Vagina (tissue), 2 donors: ENCODE measurements around the gene LAMA2. TPM values are rescaled to one million over a fixed set of nuclear protein-coding genes. Genes with fewer than 3 reads are reported as not detected.
A peak's percentile ranks its signal among the peaks of the same experiment; 100 is the strongest.

Experiments
- DNase-seq, 2 donors: peaks; one replicate each; pipeline ENCODE4 v3.0.0-alpha.2; 2017; ENCODE audit errors: extremely low spot score in 2 of 2
- H3K27ac ChIP-seq: fragments of 200-600 bp; sonication (generic); one replicate; pipeline ENCODE4 v1.5.1; 2019
- H3K27me3 ChIP-seq: fragments of 200-600 bp; sonication (generic); one replicate; pipeline ENCODE4 v1.5.1; 2019
- H3K36me3 ChIP-seq, 2 donors: fragments of 200-600 bp; sonication (generic); one replicate each; pipeline ENCODE4 v1.5.1; 2017 to 2019
- H3K4me1 ChIP-seq: fragments of 200-600 bp; sonication (generic); one replicate; pipeline ENCODE4 v1.5.1; 2019
- H3K4me3 ChIP-seq, 2 donors: fragments of 200-600 bp; sonication (generic); 1 replicate in 1 of 2; 2 replicates in 1 of 2; pipeline ENCODE4 v1.5.1; 2016 to 2019
- H3K9me3 ChIP-seq: fragments of 200-600 bp; sonication (generic); one replicate; pipeline ENCODE4 v1.5.1; 2019
- CTCF ChIP-seq, 3 experiments: fragments of 450-650 bp in 2 of 3; fragments of 200-600 bp in 1 of 3; sonication (generic) in 1 of 3; IDR thresholded peaks; one replicate each; pipeline ENCODE4 v1.5.1; 2017 to 2019; ENCODE audit warnings: antibody characterized with exemption in 3 of 3, mild to moderate bottlenecking in 2 of 3, moderate library complexity in 2 of 3
- POLR2A ChIP-seq, 2 donors: fragments of 450-650 bp; IDR thresholded peaks; one replicate each; pipeline ENCODE4 v1.6.1; 2017; ENCODE audit warnings: antibody characterized with exemption in 2 of 2, mild to moderate bottlenecking in 2 of 2, moderate library complexity in 2 of 2
- POLR2AphosphoS5 ChIP-seq, 2 donors: sonication (generic); formaldehyde crosslinking; IDR thresholded peaks; one replicate each; pipeline ENCODE4 v1.9.0; 2017; ENCODE audit warnings: antibody characterized with exemption in 2 of 2, mild to moderate bottlenecking in 2 of 2, low read depth in 1 of 2; ENCODE audit not compliant: insufficient read depth in 1 of 2
- intact Hi-C: fragments of 100-400 bp; cut with DNase I; formaldehyde crosslinking; loops from one replicate; pipeline ENCODE4 v1.15.1; 2023
- total RNA-seq: library from RNA; depleted of rRNA; stranded (reverse); fragments of >200 nt; gene quantifications from one replicate; pipeline ENCODE4 v1.2.3, GENCODE V29; 2016

LAMA2 gene
- total RNA-seq, 1 donor from 2014 or later, result 91.1 TPM

- TF ChIP-seq POLR2A (IDR thresholded peaks at IDR 0.05), result no peak
- TF ChIP-seq POLR2AphosphoS5 (IDR thresholded peaks at IDR 0.05; ENCODE audit: insufficient read depth in 1 of 2, low read depth in 1 of 2), result no peak
- no peak for TF ChIP-seq CTCF (IDR thresholded peaks at IDR 0.05)
- Histone ChIP-seq H3K27me3 (no peaks in the 10 kb centered on the region), H3K4me3 (no peak overlapping the region), H3K4me1 (no peaks in the 10 kb centered on the region), H3K27ac (no peak overlapping the region), H3K36me3 (no peaks in the 10 kb centered on the region), H3K9me3 (no peaks in the 10 kb centered on the region)
- DNase-seq, result no peak
- intact Hi-C loops, result no loop called here
Measured at GRCh38 chr6:129203190-129203900, 320.4 kb downstream of the LAMA2 start.

- no peaks in the 10 kb centered on the region for H3K36me3 ChIP-seq
- no peak overlapping the region for H3K27ac ChIP-seq
- peaks cover 5% of the 10 kb centered on the region for H3K4me1 ChIP-seq
- H3K9me3 ChIP-seq, result no peaks in the 10 kb centered on the region
- no peak overlapping the region for H3K4me3 ChIP-seq
- no peaks in the 10 kb centered on the region for H3K27me3 ChIP-seq
- TF ChIP-seq CTCF (IDR thresholded peaks at IDR 0.05), result no peak
- TF ChIP-seq POLR2A (IDR thresholded peaks at IDR 0.05), result no peak
- TF ChIP-seq POLR2AphosphoS5 (IDR thresholded peaks at IDR 0.05; ENCODE audit: insufficient read depth in 1 of 2, low read depth in 1 of 2), result no peak
- intact Hi-C loops, result no loop called here
- no peak for DNase-seq
Measured at GRCh38 chr6:129206821-129207220, 323.9 kb downstream of the LAMA2 start.

GRCh38 chr6:129207832-129208231, 324.9 kb downstream of the LAMA2 start:
- intact Hi-C loops, result no loop called here
- DNase-seq, result no peak
- no peaks in the 10 kb centered on the region for H3K27me3 ChIP-seq
- H3K9me3 ChIP-seq, result no peaks in the 10 kb centered on the region
- peaks cover 5% of the 10 kb centered on the region for H3K4me1 ChIP-seq
- no peak overlapping the region for H3K4me3 ChIP-seq
- H3K36me3 ChIP-seq, result no peaks in the 10 kb centered on the region
- no peak for TF ChIP-seq POLR2AphosphoS5 (IDR thresholded peaks at IDR 0.05; ENCODE audit: insufficient read depth in 1 of 2, low read depth in 1 of 2)
- no peak for TF ChIP-seq POLR2A (IDR thresholded peaks at IDR 0.05)
- TF ChIP-seq CTCF (IDR thresholded peaks at IDR 0.05), result no peak
- H3K27ac ChIP-seq, result no peak overlapping the region

GRCh38 chr6:129208415-129209034, 325.6 kb downstream of the LAMA2 start:
- Histone ChIP-seq H3K9me3 (no peaks in the 10 kb centered on the region), H3K27ac (peak overlapping the region; percentile 37), H3K36me3 (no peaks in the 10 kb centered on the region), H3K4me1 (peaks cover 5% of the 10 kb centered on the region), H3K27me3 (no peaks in the 10 kb centered on the region), H3K4me3 (no peak overlapping the region)
- intact Hi-C loops, result no loop called here
- DNase-seq, result no peak
- TF ChIP-seq POLR2AphosphoS5 (IDR thresholded peaks at IDR 0.05; ENCODE audit: insufficient read depth in 1 of 2, low read depth in 1 of 2) (no peak), CTCF (IDR thresholded peaks at IDR 0.05) (no peak), POLR2A (IDR thresholded peaks at IDR 0.05) (no peak)

GRCh38 chr6:129209355-129209754, 326.4 kb downstream of the LAMA2 start:
- intact Hi-C loops, result no loop called here
- H3K4me3 ChIP-seq, result no peak overlapping the region
- H3K9me3 ChIP-seq, result no peaks in the 10 kb centered on the region
- peaks cover 5% of the 10 kb centered on the region for H3K4me1 ChIP-seq
- H3K27me3 ChIP-seq, result no peaks in the 10 kb centered on the region
- no peak overlapping the region for H3K27ac ChIP-seq
- TF ChIP-seq POLR2A (IDR thresholded peaks at IDR 0.05), result no peak
- TF ChIP-seq CTCF (IDR thresholded peaks at IDR 0.05), result no peak
- no peak for TF ChIP-seq POLR2AphosphoS5 (IDR thresholded peaks at IDR 0.05; ENCODE audit: insufficient read depth in 1 of 2, low read depth in 1 of 2)
- no peak for DNase-seq
- H3K36me3 ChIP-seq, result no peaks in the 10 kb centered on the region
